ENCODE results near the gene HCN4.

DNA sequence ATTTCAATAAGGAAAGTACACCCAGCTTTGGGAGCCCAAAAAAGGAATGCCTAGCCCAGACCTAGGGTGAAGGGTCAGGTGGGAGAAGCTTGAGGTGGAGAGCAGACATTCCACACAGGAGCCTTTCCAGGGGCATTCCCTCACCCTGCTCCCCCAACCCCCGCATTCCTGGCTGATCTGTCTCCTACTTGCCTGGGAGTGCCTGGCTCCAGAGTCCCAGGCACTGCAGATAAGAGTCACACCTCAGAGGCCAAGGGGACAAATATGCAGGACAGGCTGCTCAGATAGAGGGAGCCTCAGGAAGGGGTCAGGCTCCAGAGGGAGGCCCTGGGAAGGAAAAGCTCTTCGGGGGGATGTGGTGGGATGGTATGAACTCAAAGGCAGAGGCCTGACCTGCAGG, 20.8 kb upstream of the HCN4 start:
- TF ChIP-seq, protein P1, sequence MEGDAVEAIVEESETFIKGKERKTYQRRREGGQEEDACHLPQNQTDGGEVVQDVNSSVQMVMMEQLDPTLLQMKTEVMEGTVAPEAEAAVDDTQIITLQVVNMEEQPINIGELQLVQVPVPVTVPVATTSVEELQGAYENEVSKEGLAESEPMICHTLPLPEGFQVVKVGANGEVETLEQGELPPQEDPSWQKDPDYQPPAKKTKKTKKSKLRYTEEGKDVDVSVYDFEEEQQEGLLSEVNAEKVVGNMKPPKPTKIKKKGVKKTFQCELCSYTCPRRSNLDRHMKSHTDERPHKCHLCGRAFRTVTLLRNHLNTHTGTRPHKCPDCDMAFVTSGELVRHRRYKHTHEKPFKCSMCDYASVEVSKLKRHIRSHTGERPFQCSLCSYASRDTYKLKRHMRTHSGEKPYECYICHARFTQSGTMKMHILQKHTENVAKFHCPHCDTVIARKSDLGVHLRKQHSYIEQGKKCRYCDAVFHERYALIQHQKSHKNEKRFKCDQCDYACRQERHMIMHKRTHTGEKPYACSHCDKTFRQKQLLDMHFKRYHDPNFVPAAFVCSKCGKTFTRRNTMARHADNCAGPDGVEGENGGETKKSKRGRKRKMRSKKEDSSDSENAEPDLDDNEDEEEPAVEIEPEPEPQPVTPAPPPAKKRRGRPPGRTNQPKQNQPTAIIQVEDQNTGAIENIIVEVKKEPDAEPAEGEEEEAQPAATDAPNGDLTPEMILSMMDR (IDR thresholded peaks at IDR 0.05; ENCODE audit: low read depth, low read length): no peak
- TF ChIP-seq EZH2phosphoT487 (IDR thresholded peaks at IDR 0.05; ENCODE audit: low read depth): no peak

Measured in OCI-LY3 (cell line).